ENCODE results near the gene PAX5. TPM values are rescaled to one million over a fixed set of nuclear protein-coding genes. Genes with fewer than 3 reads are reported as not detected.

Gene PAX5
- total RNA-seq, 3 donors from 2014 or later (not counting 1 experiment from before 2014, with no cell fraction given): 1.3 to 2.1 (median 2.0) TPM

DNA sequence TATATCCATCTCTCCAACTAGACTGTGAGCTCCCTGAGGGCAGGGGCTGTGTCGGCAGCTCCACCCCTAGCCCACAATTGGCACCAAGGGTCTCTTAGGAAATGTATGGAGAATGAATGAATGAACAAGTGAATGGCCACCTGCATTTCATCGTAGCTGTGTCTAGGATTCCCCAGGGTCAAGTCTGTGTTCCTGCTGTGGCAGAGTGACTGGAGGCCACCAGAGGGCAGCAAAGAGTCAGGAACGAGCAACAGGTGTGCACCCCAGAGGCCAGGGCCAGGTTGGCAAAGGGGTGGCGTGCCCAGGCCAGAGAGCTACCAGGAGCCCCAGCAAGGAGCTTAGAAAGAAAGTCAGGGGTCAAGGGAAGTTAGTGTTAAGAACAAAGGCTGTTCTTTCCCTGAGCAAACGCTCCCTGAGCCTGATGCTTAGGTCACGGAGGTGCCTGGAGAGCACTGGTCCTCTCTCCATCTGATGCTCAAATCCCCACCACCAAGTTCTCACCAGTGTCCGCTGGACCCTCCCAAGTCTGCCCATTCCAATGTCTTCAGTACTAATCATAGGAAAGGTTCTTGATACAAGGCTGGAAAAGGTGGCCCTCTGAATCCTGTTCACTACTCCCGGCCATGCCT, 160.7 kb downstream of the PAX5 start:
- DNase-seq: peak; percentile 57 to 85
- peaks cover 5% of the 10 kb centered on the region in 2 donors for H3K27me3 Mint-ChIP-seq (ENCODE audit: low read depth in 2 of 2)
- no peaks in the 10 kb centered on the region for H3K9me3 Mint-ChIP-seq
- no peaks in the 10 kb centered on the region for H3K36me3 Mint-ChIP-seq
- H3K4me1 ChIP-seq (ENCODE audit: control insufficient read depth, insufficient read depth, low read length): no peaks in the 10 kb centered on the region
- no peaks in the 10 kb centered on the region for H3K9me3 ChIP-seq (ENCODE audit: control insufficient read depth, insufficient read depth, low read length)
- intact Hi-C loops (cut with micrococcal nuclease): loop anchor here (1.0 to 5.0 kb wide), 2 partner anchors 456 to 514 kb away; no protein-coding TSS in a partner anchor
- peak; percentile 70 to 88 (median 76) for ATAC-seq
- H3K4me3 Mint-ChIP-seq: no peak overlapping the region
- H3K4me1 Mint-ChIP-seq: peaks cover 0 to 5% of the 10 kb centered on the region in 2 donors
- no peaks in the 10 kb centered on the region for H3K27me3 ChIP-seq (ENCODE audit: control insufficient read depth, insufficient read depth, low read length)
- H3K4me3 ChIP-seq (ENCODE audit: low read length): no peak overlapping the region
- H3K27ac Mint-ChIP-seq: no peak overlapping the region
- 63% methylated on average over 7 of the region's 8 CpGs for WGBS (ENCODE audit: insufficient coverage)
- no peak overlapping the region for H3K27ac ChIP-seq (ENCODE audit: low read length)
- TF ChIP-seq, protein P1, sequence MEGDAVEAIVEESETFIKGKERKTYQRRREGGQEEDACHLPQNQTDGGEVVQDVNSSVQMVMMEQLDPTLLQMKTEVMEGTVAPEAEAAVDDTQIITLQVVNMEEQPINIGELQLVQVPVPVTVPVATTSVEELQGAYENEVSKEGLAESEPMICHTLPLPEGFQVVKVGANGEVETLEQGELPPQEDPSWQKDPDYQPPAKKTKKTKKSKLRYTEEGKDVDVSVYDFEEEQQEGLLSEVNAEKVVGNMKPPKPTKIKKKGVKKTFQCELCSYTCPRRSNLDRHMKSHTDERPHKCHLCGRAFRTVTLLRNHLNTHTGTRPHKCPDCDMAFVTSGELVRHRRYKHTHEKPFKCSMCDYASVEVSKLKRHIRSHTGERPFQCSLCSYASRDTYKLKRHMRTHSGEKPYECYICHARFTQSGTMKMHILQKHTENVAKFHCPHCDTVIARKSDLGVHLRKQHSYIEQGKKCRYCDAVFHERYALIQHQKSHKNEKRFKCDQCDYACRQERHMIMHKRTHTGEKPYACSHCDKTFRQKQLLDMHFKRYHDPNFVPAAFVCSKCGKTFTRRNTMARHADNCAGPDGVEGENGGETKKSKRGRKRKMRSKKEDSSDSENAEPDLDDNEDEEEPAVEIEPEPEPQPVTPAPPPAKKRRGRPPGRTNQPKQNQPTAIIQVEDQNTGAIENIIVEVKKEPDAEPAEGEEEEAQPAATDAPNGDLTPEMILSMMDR (IDR thresholded peaks at IDR 0.05): peak; percentile 92
- no peaks in the 10 kb centered on the region for H3K36me3 ChIP-seq (ENCODE audit: control insufficient read depth, insufficient read depth, low read length)

DNA sequence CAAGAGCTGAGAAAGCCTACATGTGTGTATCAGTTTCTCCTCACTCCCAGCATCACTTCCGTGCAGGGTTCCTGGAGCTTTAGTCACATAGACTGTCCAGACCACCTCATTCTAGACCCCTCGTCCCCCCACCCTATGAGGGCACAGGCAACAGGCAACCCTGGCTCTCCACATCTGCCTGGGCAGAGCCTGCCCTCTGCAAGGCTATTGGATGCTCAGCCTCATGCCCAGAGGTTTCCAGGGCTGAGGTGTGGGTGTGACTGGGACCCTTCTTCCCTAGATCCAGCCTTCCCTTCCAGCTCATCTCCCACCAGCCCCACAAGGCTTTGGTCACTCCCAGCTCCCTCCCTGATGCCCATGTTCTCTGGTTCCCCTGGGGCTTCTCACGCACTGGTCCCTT, 161.4 kb downstream of the PAX5 start:
- TF ChIP-seq, protein P1 (IDR thresholded peaks at IDR 0.05): no peak
- DNase-seq (no peak), ATAC-seq (no peak)
- WGBS (ENCODE audit: insufficient coverage): 82% methylated on average over 3 of the region's 3 CpGs
- H3K36me3 ChIP-seq (ENCODE audit: control insufficient read depth, insufficient read depth, low read length): no peaks in the 10 kb centered on the region
- peaks cover 0 to 5% of the 10 kb centered on the region in 2 donors for H3K4me1 Mint-ChIP-seq
- H3K27ac Mint-ChIP-seq: no peak overlapping the region
- H3K4me3 Mint-ChIP-seq: no peak overlapping the region
- H3K9me3 ChIP-seq (ENCODE audit: control insufficient read depth, insufficient read depth, low read length): no peaks in the 10 kb centered on the region
- no peaks in the 10 kb centered on the region for H3K9me3 Mint-ChIP-seq
- H3K27me3 Mint-ChIP-seq (ENCODE audit: low read depth in 2 of 2): peaks cover 5 to 12% of the 10 kb centered on the region in 2 donors
- H3K4me1 ChIP-seq (ENCODE audit: control insufficient read depth, insufficient read depth, low read length): no peaks in the 10 kb centered on the region
- intact Hi-C loops (cut with micrococcal nuclease): loop anchor here (1.0 to 5.0 kb wide), 2 partner anchors 457 to 515 kb away; no protein-coding TSS in a partner anchor
- no peak overlapping the region for H3K4me3 ChIP-seq (ENCODE audit: low read length)
- H3K27ac ChIP-seq (ENCODE audit: low read length): no peak overlapping the region
- H3K36me3 Mint-ChIP-seq: no peaks in the 10 kb centered on the region
- no peaks in the 10 kb centered on the region for H3K27me3 ChIP-seq (ENCODE audit: control insufficient read depth, insufficient read depth, low read length)

DNA sequence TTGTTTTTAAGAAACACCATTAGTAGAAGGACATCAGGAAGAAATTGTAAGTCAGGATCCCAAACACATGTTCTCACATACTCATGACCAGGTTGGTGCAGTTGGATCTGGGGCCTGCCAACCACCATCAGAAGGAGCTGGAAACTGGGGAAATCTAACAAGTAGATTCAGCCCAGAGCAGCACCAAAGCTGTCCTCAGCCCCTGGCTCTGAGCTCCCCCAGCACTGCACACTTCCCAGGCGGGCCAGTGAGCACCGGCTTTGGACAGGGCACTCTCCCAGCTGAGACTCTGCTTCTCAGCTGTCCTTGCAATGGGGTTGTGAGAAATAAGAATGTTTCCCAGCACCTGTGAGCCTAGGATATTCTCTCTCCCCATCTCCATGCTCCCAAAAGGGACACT, 162.5 kb downstream of the PAX5 start:
- no peak overlapping the region for H3K27ac Mint-ChIP-seq
- no peak overlapping the region for H3K4me3 ChIP-seq (ENCODE audit: low read length)
- intact Hi-C loops (cut with micrococcal nuclease): loop anchor here (5.0 kb wide), 1 partner anchor 516 kb away; no protein-coding TSS in a partner anchor
- no peaks in the 10 kb centered on the region for H3K9me3 Mint-ChIP-seq
- no peaks in the 10 kb centered on the region for H3K36me3 Mint-ChIP-seq
- H3K27me3 Mint-ChIP-seq (ENCODE audit: low read depth in 2 of 2): peaks cover 7 to 16% of the 10 kb centered on the region in 2 donors
- no peaks in the 10 kb centered on the region for H3K27me3 ChIP-seq (ENCODE audit: control insufficient read depth, insufficient read depth, low read length)
- H3K36me3 ChIP-seq (ENCODE audit: control insufficient read depth, insufficient read depth, low read length): no peaks in the 10 kb centered on the region
- H3K4me1 Mint-ChIP-seq: peaks cover 0 to 5% of the 10 kb centered on the region in 2 donors
- ATAC-seq (no peak), DNase-seq (no peak)
- no peaks in the 10 kb centered on the region for H3K4me1 ChIP-seq (ENCODE audit: control insufficient read depth, insufficient read depth, low read length)
- TF ChIP-seq, protein P1 (IDR thresholded peaks at IDR 0.05): no peak
- no peak overlapping the region for H3K4me3 Mint-ChIP-seq
- H3K27ac ChIP-seq (ENCODE audit: low read length): no peak overlapping the region
- no peaks in the 10 kb centered on the region for H3K9me3 ChIP-seq (ENCODE audit: control insufficient read depth, insufficient read depth, low read length)
- WGBS (ENCODE audit: insufficient coverage): 92% methylated on average over 2 of the region's 2 CpGs

All from natural killer cell (primary cell).